Ascending aorta (tissue), 2 donors: Measurements from ENCODE around the gene CNOT6. TPM values are rescaled to one million over a fixed set of nuclear protein-coding genes. Genes with fewer than 3 reads are reported as not detected.

ENCODE experiments used
- DNase-seq, 2 donors: peaks; one replicate each; pipeline ENCODE4 v3.0.0-alpha.2; 2019; ENCODE audit warnings: low spot score in 2 of 2
- H3K27ac ChIP-seq, 2 donors: fragments of 200-600 bp; sonication (generic); one replicate each; pipeline ENCODE4 v1.5.1; 2016 to 2017; ENCODE audit warnings: mild to moderate bottlenecking in 1 of 2
- H3K27me3 ChIP-seq: fragments of 200-600 bp; sonication (generic); one replicate; pipeline ENCODE4 v1.5.1; 2017
- H3K36me3 ChIP-seq, 2 donors: fragments of 200-600 bp; sonication (generic); one replicate each; pipeline ENCODE4 v1.5.1; 2016
- H3K4me1 ChIP-seq, 2 donors: fragments of 200-600 bp; sonication (generic); one replicate each; pipeline ENCODE4 v1.5.1; 2016 to 2017; ENCODE audit warnings: mild to moderate bottlenecking in 1 of 2
- H3K4me3 ChIP-seq, 2 donors: fragments of 200-600 bp; sonication (generic); one replicate each; pipeline ENCODE4 v1.5.1; 2016 to 2017; ENCODE audit warnings: mild to moderate bottlenecking in 1 of 2
- H3K9me3 ChIP-seq, 2 donors: fragments of 200-600 bp; sonication (generic); one replicate each; pipeline ENCODE4 v1.5.1; 2016
- CTCF ChIP-seq, 3 experiments: fragments of 200-600 bp in 2 of 3; fragments of 450-650 bp in 1 of 3; sonication (generic) in 2 of 3; IDR thresholded peaks; one replicate each; pipeline ENCODE4 v1.5.1; 2016 to 2019; ENCODE audit warnings: antibody characterized with exemption in 3 of 3, mild to moderate bottlenecking in 1 of 3, moderate library complexity in 1 of 3
- intact Hi-C: fragments of 100-400 bp; cut with DNase I; formaldehyde crosslinking; loops from one replicate; pipeline ENCODE4 v1.15.1; 2023
- total RNA-seq: library from RNA; depleted of rRNA; stranded (reverse); fragments of >200 nt; gene quantifications from one replicate; pipeline ENCODE4 v1.1.0, GENCODE V29; 2016

CNOT6 gene
- total RNA-seq, 1 donor from 2014 or later, result 12.0 TPM

GRCh38 chr5:180626661-180627385 lies 132.6 kb downstream of the CNOT6 start:
- Histone ChIP-seq H3K27me3 (no peaks in the 10 kb centered on the region), H3K9me3 (no peaks in the 10 kb centered on the region), H3K4me1 (no peaks in the 10 kb centered on the region), H3K4me3 (no peak overlapping the region), H3K36me3 (no peaks in the 10 kb centered on the region), H3K27ac (no peak overlapping the region)
- no peak for TF ChIP-seq CTCF (IDR thresholded peaks at IDR 0.05)
- DNase-seq, result no peak
- intact Hi-C loops, result no loop called here

- no peak overlapping the region for H3K27ac ChIP-seq
- no peak for DNase-seq
- intact Hi-C loops, result no loop called here
Measured at GRCh38 chr5:180627386-180628120, 133.4 kb downstream of the CNOT6 start.

More at GRCh38 chr5:180627386-180628120, 133.4 kb downstream of the CNOT6 start:
- Histone ChIP-seq H3K36me3 (no peaks in the 10 kb centered on the region), H3K27me3 (no peaks in the 10 kb centered on the region), H3K4me3 (no peak overlapping the region), H3K9me3 (no peaks in the 10 kb centered on the region), H3K4me1 (no peaks in the 10 kb centered on the region)
- TF ChIP-seq CTCF (IDR thresholded peaks at IDR 0.05), result no peak

Other genes with a start within 250 kb of the CNOT6 start
- gene MAPK9, start 202.3 kb upstream of the CNOT6 start, total RNA-seq, result 12.9 TPM
- 25.2 TPM for gene GFPT2, start 141.0 kb upstream of the CNOT6 start, total RNA-seq
- not detected for gene SCGB3A1, start 97.1 kb downstream of the CNOT6 start, total RNA-seq
- 53.5 TPM for gene FLT4, start 155.2 kb downstream of the CNOT6 start, total RNA-seq
- gene OR2Y1, start 245.7 kb downstream of the CNOT6 start, total RNA-seq, result not detected